ENCODE measurements around the gene WWTR1.

GRCh38 chr3:149673393-149673792 lies 15.6 kb upstream of the WWTR1 start:
- TF ChIP-seq POLR2AphosphoS5 (IDR thresholded peaks at IDR 0.05; ENCODE audit: low read depth, low read length) (no peak), TAF1 (IDR thresholded peaks at IDR 0.05; ENCODE audit: borderline replicate concordance, insufficient read depth, low read length) (no peak), SIN3A (IDR thresholded peaks at IDR 0.05; ENCODE audit: borderline replicate concordance, insufficient read depth, low read length) (no peak)

All from PFSK-1 (cell line).